ENCODE data around the gene CDK5RAP2.
A peak's percentile ranks its signal among the peaks of the same experiment; 100 is the strongest.

The CDK5RAP2 gene

GRCh38 chr9:120412425-120412951 is 167.5 kb downstream of the CDK5RAP2 start:
- Histone ChIP-seq H3K4me3 (ENCODE audit: low read depth, low read length) (no peak overlapping the region), H3K27me3 (ENCODE audit: control insufficient read depth, insufficient read depth, low read length) (no peaks in the 10 kb centered on the region), H3K36me3 (ENCODE audit: control insufficient read depth, insufficient read depth, low read length) (peaks cover 41% of the 10 kb centered on the region), H3K9ac (ENCODE audit: low read length) (no peak overlapping the region), H3K4me1 (ENCODE audit: control insufficient read depth, insufficient read depth, low read length) (peaks cover 53% of the 10 kb centered on the region), H3K9me3 (ENCODE audit: control insufficient read depth, insufficient read depth, low read depth, low read length) (no peaks in the 10 kb centered on the region), H3K27ac (ENCODE audit: low read depth, low read length) (peak overlapping the region; percentile 63; the same call in 1 of the 2 replicates)

GRCh38 chr9:120411862-120412424 is 168.0 kb downstream of the CDK5RAP2 start:
- Histone ChIP-seq H3K4me1 (ENCODE audit: control insufficient read depth, insufficient read depth, low read length) (peaks cover 49% of the 10 kb centered on the region), H3K27me3 (ENCODE audit: control insufficient read depth, insufficient read depth, low read length) (no peaks in the 10 kb centered on the region), H3K9me3 (ENCODE audit: control insufficient read depth, insufficient read depth, low read depth, low read length) (no peaks in the 10 kb centered on the region), H3K9ac (ENCODE audit: low read length) (no peak overlapping the region), H3K36me3 (ENCODE audit: control insufficient read depth, insufficient read depth, low read length) (peaks cover 47% of the 10 kb centered on the region), H3K27ac (ENCODE audit: low read depth, low read length) (0 out of 2 replicates have a peak overlapping the region, but pooled peaks have one; percentile 3), H3K4me3 (ENCODE audit: low read depth, low read length) (no peak overlapping the region)

- no peaks in the 10 kb centered on the region for H3K27me3 ChIP-seq (ENCODE audit: control insufficient read depth, insufficient read depth, low read length)
- no peak overlapping the region for H3K9ac ChIP-seq (ENCODE audit: low read length)
- peaks cover 56% of the 10 kb centered on the region for H3K36me3 ChIP-seq (ENCODE audit: control insufficient read depth, insufficient read depth, low read length)
Observed at GRCh38 chr9:120410925-120411501, 169.0 kb downstream of the CDK5RAP2 start.

DNA sequence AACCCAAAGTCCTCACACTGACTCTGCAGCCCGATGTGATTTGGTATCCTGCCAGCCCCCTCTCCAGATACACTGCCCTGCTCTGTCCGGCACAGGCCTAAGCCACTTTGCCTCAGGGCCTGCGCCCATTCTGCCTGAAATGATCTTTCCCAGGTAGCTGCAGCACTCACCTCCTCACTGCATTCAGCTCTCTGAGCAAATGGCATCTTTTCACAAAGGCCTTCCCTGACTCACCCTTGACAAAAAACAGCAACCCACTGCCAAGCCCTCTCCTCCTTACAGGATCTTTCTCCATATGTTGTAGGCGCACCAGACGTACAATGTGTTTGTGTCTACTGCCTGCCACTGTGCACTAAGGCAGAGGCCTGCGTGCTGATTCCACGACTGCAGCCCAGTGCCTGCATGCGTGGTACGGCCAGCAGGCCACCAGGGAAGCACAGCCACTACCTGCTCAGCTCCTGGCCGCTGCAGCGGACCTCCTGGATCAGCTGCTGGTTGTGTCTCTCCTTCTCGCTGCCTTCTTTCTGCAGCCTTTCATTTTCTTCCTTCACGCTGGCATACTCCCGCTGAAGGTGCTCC is 171.2 kb downstream of the CDK5RAP2 start:
- no peaks in the 10 kb centered on the region for H3K9me3 ChIP-seq (ENCODE audit: control insufficient read depth, insufficient read depth, low read depth, low read length)
- peaks cover 70% of the 10 kb centered on the region for H3K36me3 ChIP-seq (ENCODE audit: control insufficient read depth, insufficient read depth, low read length)
- no peaks in the 10 kb centered on the region for H3K27me3 ChIP-seq (ENCODE audit: control insufficient read depth, insufficient read depth, low read length)
- no peak overlapping the region for H3K4me3 ChIP-seq (ENCODE audit: low read depth, low read length)
- peaks cover 29% of the 10 kb centered on the region for H3K4me1 ChIP-seq (ENCODE audit: control insufficient read depth, insufficient read depth, low read length)
- H3K27ac ChIP-seq (ENCODE audit: low read depth, low read length), result no peak overlapping the region
- H3K9ac ChIP-seq (ENCODE audit: low read length), result no peak overlapping the region

More at GRCh38 chr9:120410925-120411501, 169.0 kb downstream of the CDK5RAP2 start:
- Histone ChIP-seq H3K27ac (ENCODE audit: low read depth, low read length) (no peak overlapping the region), H3K4me3 (ENCODE audit: low read depth, low read length) (no peak overlapping the region), H3K4me1 (ENCODE audit: control insufficient read depth, insufficient read depth, low read length) (peaks cover 49% of the 10 kb centered on the region), H3K9me3 (ENCODE audit: control insufficient read depth, insufficient read depth, low read depth, low read length) (no peaks in the 10 kb centered on the region)

- H3K9me3 ChIP-seq (ENCODE audit: control insufficient read depth, insufficient read depth, low read depth, low read length), result no peaks in the 10 kb centered on the region
- H3K9ac ChIP-seq (ENCODE audit: low read length), result no peak overlapping the region
- no peak overlapping the region for H3K27ac ChIP-seq (ENCODE audit: low read depth, low read length)
- no peak overlapping the region for H3K4me3 ChIP-seq (ENCODE audit: low read depth, low read length)
- peaks cover 89% of the 10 kb centered on the region for H3K36me3 ChIP-seq (ENCODE audit: control insufficient read depth, insufficient read depth, low read length)
- no peaks in the 10 kb centered on the region for H3K27me3 ChIP-seq (ENCODE audit: control insufficient read depth, insufficient read depth, low read length)
- peaks cover 11% of the 10 kb centered on the region for H3K4me1 ChIP-seq (ENCODE audit: control insufficient read depth, insufficient read depth, low read length)
Observed at GRCh38 chr9:120405860-120406259, 174.1 kb downstream of the CDK5RAP2 start.

GRCh38 chr9:120405134-120405533 is 174.8 kb downstream of the CDK5RAP2 start:
- H3K36me3 ChIP-seq (ENCODE audit: control insufficient read depth, insufficient read depth, low read length), result peaks cover 89% of the 10 kb centered on the region
- H3K4me3 ChIP-seq (ENCODE audit: low read depth, low read length), result no peak overlapping the region
- no peak overlapping the region for H3K27ac ChIP-seq (ENCODE audit: low read depth, low read length)
- H3K27me3 ChIP-seq (ENCODE audit: control insufficient read depth, insufficient read depth, low read length), result no peaks in the 10 kb centered on the region
- H3K9me3 ChIP-seq (ENCODE audit: control insufficient read depth, insufficient read depth, low read depth, low read length), result no peaks in the 10 kb centered on the region
- H3K9ac ChIP-seq (ENCODE audit: low read length), result no peak overlapping the region
- H3K4me1 ChIP-seq (ENCODE audit: control insufficient read depth, insufficient read depth, low read length), result peaks cover 11% of the 10 kb centered on the region

DNA sequence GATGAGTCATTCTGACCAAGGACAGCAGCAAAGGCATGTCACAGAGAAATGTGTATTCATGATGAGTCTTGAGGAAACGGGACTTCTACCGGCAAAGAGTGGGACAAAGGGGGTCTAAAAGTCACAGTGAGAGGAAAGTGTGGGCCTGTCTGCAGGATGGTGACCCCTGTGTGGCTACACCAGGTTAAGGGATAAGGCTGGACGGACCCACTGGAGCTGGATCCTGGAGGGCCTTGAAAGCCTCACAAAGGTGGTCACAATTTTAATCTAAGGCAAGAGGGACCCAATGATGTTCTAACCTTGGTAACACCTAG is 176.5 kb downstream of the CDK5RAP2 start:
- no peak overlapping the region for H3K4me3 ChIP-seq (ENCODE audit: low read depth, low read length)
- H3K4me1 ChIP-seq (ENCODE audit: control insufficient read depth, insufficient read depth, low read length), result peaks cover 11% of the 10 kb centered on the region
- no peaks in the 10 kb centered on the region for H3K9me3 ChIP-seq (ENCODE audit: control insufficient read depth, insufficient read depth, low read depth, low read length)
- no peak overlapping the region for H3K27ac ChIP-seq (ENCODE audit: low read depth, low read length)
- no peaks in the 10 kb centered on the region for H3K27me3 ChIP-seq (ENCODE audit: control insufficient read depth, insufficient read depth, low read length)
- peaks cover 90% of the 10 kb centered on the region for H3K36me3 ChIP-seq (ENCODE audit: control insufficient read depth, insufficient read depth, low read length)
- H3K9ac ChIP-seq (ENCODE audit: low read length), result no peak overlapping the region

- no peak overlapping the region for H3K27ac ChIP-seq (ENCODE audit: low read depth, low read length)
- H3K36me3 ChIP-seq (ENCODE audit: control insufficient read depth, insufficient read depth, low read length), result peaks cover 88% of the 10 kb centered on the region
- H3K4me1 ChIP-seq (ENCODE audit: control insufficient read depth, insufficient read depth, low read length), result peaks cover 11% of the 10 kb centered on the region
- no peaks in the 10 kb centered on the region for H3K27me3 ChIP-seq (ENCODE audit: control insufficient read depth, insufficient read depth, low read length)
- no peak overlapping the region for H3K4me3 ChIP-seq (ENCODE audit: low read depth, low read length)
- no peaks in the 10 kb centered on the region for H3K9me3 ChIP-seq (ENCODE audit: control insufficient read depth, insufficient read depth, low read depth, low read length)
- no peak overlapping the region for H3K9ac ChIP-seq (ENCODE audit: low read length)
Observed at GRCh38 chr9:120402741-120403542, 177.0 kb downstream of the CDK5RAP2 start.

DNA sequence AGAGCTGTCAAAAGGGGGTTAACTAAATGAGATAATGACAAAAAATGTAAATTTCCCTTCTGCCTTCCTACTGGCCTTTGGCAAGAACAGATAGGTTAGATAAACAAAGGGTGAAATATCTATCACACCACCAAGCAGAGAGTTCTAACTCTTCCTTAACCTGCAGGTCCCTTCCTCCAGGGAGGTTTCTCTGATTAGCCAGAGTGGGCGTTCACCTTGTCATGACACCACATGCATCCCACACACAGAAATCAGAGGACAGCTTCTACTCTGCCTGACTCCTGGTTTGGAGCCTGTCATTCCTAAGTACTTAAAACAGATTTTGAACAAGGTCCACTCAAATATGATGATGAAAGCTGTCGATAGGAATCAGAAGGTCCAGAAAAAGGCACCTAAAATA is 180.0 kb downstream of the CDK5RAP2 start:
- Histone ChIP-seq H3K27ac (ENCODE audit: low read depth, low read length) (no peak overlapping the region), H3K9ac (ENCODE audit: low read length) (no peak overlapping the region), H3K27me3 (ENCODE audit: control insufficient read depth, insufficient read depth, low read length) (no peaks in the 10 kb centered on the region), H3K4me1 (ENCODE audit: control insufficient read depth, insufficient read depth, low read length) (peaks cover 6% of the 10 kb centered on the region; the same call in 1 of the 2 replicates), H3K9me3 (ENCODE audit: control insufficient read depth, insufficient read depth, low read depth, low read length) (no peaks in the 10 kb centered on the region), H3K36me3 (ENCODE audit: control insufficient read depth, insufficient read depth, low read length) (peaks cover 88% of the 10 kb centered on the region), H3K4me3 (ENCODE audit: low read depth, low read length) (no peak overlapping the region)

- Histone ChIP-seq H3K9ac (ENCODE audit: low read length) (no peak overlapping the region), H3K27ac (ENCODE audit: low read depth, low read length) (no peak overlapping the region), H3K4me1 (ENCODE audit: control insufficient read depth, insufficient read depth, low read length) (no peaks in the 10 kb centered on the region; the same call in 1 of the 2 replicates), H3K36me3 (ENCODE audit: control insufficient read depth, insufficient read depth, low read length) (peaks cover 88% of the 10 kb centered on the region), H3K9me3 (ENCODE audit: control insufficient read depth, insufficient read depth, low read depth, low read length) (no peaks in the 10 kb centered on the region), H3K27me3 (ENCODE audit: control insufficient read depth, insufficient read depth, low read length) (no peaks in the 10 kb centered on the region), H3K4me3 (ENCODE audit: low read depth, low read length) (no peak overlapping the region)
Observed at GRCh38 chr9:120398286-120398685, 181.7 kb downstream of the CDK5RAP2 start.

DNA sequence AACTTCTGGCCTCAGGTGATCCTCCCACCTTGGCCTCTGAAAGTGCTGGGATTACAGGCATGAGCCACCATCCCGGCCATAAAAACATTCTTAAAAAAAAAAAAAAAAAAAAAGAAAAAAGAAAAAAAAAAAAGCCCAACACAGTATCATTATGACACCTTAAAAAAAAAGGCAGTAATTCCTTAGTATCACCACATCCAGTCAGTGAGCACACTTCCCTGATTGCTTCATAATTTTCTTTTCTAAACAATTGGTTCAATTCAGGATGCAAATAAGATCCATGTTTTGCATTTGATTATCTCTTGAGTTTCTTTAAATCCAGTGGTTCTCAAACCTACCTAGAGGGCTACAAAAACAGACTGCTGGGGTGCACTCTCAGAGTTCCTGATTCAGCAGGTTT is 182.5 kb downstream of the CDK5RAP2 start:
- Histone ChIP-seq H3K4me3 (ENCODE audit: low read depth, low read length) (no peak overlapping the region), H3K36me3 (ENCODE audit: control insufficient read depth, insufficient read depth, low read length) (peaks cover 88% of the 10 kb centered on the region), H3K9ac (ENCODE audit: low read length) (no peak overlapping the region), H3K27ac (ENCODE audit: low read depth, low read length) (no peak overlapping the region), H3K4me1 (ENCODE audit: control insufficient read depth, insufficient read depth, low read length) (no peaks in the 10 kb centered on the region), H3K9me3 (ENCODE audit: control insufficient read depth, insufficient read depth, low read depth, low read length) (no peaks in the 10 kb centered on the region), H3K27me3 (ENCODE audit: control insufficient read depth, insufficient read depth, low read length) (no peaks in the 10 kb centered on the region)

All from HUES6 (cell line).